ENCODE measurements around the gene RNF217. TPM values are rescaled to one million over a fixed set of nuclear protein-coding genes. Genes with fewer than 3 reads are reported as not detected.

Gene RNF217
- total and polyA plus RNA-seq, 10 of the 15 experiments (the other 5 are each of a cell fraction or from before 2014, with no cell fraction given), result under 0.01 to 11.7 (median 0.04) TPM; not detected in 3

DNA sequence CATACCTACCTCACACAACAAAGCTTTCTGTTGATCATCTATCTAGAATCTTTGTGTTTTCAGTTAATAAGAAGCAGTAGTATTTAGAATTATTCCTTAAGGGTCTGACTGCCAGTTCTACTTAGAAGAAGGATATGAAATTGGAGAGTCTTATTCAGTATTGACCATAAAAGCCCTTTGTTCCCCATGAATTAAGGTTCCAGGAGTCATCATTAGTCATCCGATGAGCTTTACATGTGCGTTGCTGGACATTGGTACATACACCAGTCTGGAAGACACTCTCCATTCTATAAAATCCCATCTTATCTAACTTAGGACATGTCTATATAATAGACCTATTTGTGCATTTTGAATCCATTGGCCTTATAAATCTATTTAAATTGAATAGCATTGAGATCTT is 34.4 kb upstream of the RNF217 start:
- no peak for TF ChIP-seq RAD21 (IDR thresholded peaks at IDR 0.05; ENCODE audit: insufficient read depth, low read depth, low read length)
- TF ChIP-seq NFIC (IDR thresholded peaks at IDR 0.05; ENCODE audit: low read depth, low read length), result no peak
- TF ChIP-seq POLR2A (IDR thresholded peaks at IDR 0.05; ENCODE audit: low read depth, low read length), result no peak
- no peak for TF ChIP-seq POLR2AphosphoS2 (IDR thresholded peaks at IDR 0.05; ENCODE audit: low read depth, low read length)
- no peak for TF ChIP-seq POU2F2 (IDR thresholded peaks at IDR 0.05; ENCODE audit: borderline replicate concordance, low read depth, low read length)
- Histone ChIP-seq H3K36me3 (ENCODE audit: control insufficient read depth in 2 of 2, insufficient read depth in 2 of 2, low read length in 1 of 2) (no peaks in the 10 kb centered on the region), H3K4me2 (ENCODE audit: control insufficient read depth, insufficient read depth) (no peak overlapping the region), H3K4me3 (no peak overlapping the region), H3K9me3 (replicated peaks; ENCODE audit: control insufficient read depth, insufficient read depth, low read length) (no peaks in the 10 kb centered on the region), H3K9ac (ENCODE audit: control insufficient read depth, insufficient read depth, low read length) (no peak overlapping the region), H3K4me1 (ENCODE audit: control insufficient read depth, insufficient read depth, low read length) (no peaks in the 10 kb centered on the region), H3K27ac (ENCODE audit: control insufficient read depth, insufficient read depth) (no peak overlapping the region), H2AFZ (ENCODE audit: control insufficient read depth, low read depth, low read length) (no peak overlapping the region), H3K79me2 (ENCODE audit: control insufficient read depth, insufficient read depth, low read length) (no peaks in the 10 kb centered on the region), H4K20me1 (ENCODE audit: control insufficient read depth, insufficient read depth) (no peaks in the 10 kb centered on the region), H3K27me3 (replicated peaks in 1 of 2; ENCODE audit: control insufficient read depth in 2 of 2, insufficient read depth in 2 of 2, low read length in 1 of 2) (no peaks in the 10 kb centered on the region)
- SMC1A ChIA-PET (ENCODE audit: uncharacterized antibody, unreplicated experiment), result interaction anchor here (0.7 kb wide), 1 partner anchor 50 kb away, joined by 3 read pairs; no protein-coding TSS in a partner anchor
- intact Hi-C loops (cut with micrococcal nuclease; ENCODE audit: unreplicated experiment) (no loop called here), in situ Hi-C loops (cut with MboI) (no loop called here)
- RAD21 ChIA-PET (ENCODE audit: unreplicated experiment), result no interaction called here
- no peak for DNase-seq (ENCODE audit: low read depth, low spot score)
- BruUV-seq (replicated peaks), result no TSS peak
- POLR2A ChIA-PET, result no interaction called here
- no peak for FAIRE-seq
- 33% methylated on average over 2 of the region's 2 CpGs for WGBS (ENCODE audit: insufficient coverage, insufficient replicate concordance, low lambda C conversion rate, missing lambda C conversion rate)
- CTCF ChIA-PET, result interaction anchor here (1.3 kb wide), 1 partner anchor 16 kb away, joined by 3 read pairs; no protein-coding TSS in a partner anchor
- no peak for ATAC-seq

- H3K4me3 ChIP-seq, result no peak overlapping the region
- SMC1A ChIA-PET (ENCODE audit: uncharacterized antibody, unreplicated experiment), result interaction anchor here (2.0 kb wide), 1 partner anchor 16 kb away, joined by 6 read pairs; no protein-coding TSS in a partner anchor
- H3K79me2 ChIP-seq (ENCODE audit: control insufficient read depth, insufficient read depth, low read length), result no peaks in the 10 kb centered on the region
- CTCF ChIA-PET, result no interaction called here
- H3K9ac ChIP-seq (ENCODE audit: control insufficient read depth, insufficient read depth, low read length), result no peak overlapping the region
- no peak overlapping the region for H3K27ac ChIP-seq (ENCODE audit: control insufficient read depth, insufficient read depth)
- ATAC-seq (no peak), FAIRE-seq (no peak), DNase-seq (ENCODE audit: low read depth, low spot score) (no peak)
- intact Hi-C loops (cut with micrococcal nuclease; ENCODE audit: unreplicated experiment) (no loop called here), in situ Hi-C loops (cut with MboI) (no loop called here)
- H3K9me3 ChIP-seq (replicated peaks; ENCODE audit: control insufficient read depth, insufficient read depth, low read length), result no peaks in the 10 kb centered on the region
- H2AFZ ChIP-seq (ENCODE audit: control insufficient read depth, low read depth, low read length), result no peak overlapping the region
- no peaks in the 10 kb centered on the region for H3K4me1 ChIP-seq (ENCODE audit: control insufficient read depth, insufficient read depth, low read length)
- H3K27me3 ChIP-seq (replicated peaks in 1 of 2; ENCODE audit: control insufficient read depth in 2 of 2, insufficient read depth in 2 of 2, low read length in 1 of 2), result no peaks in the 10 kb centered on the region
- WGBS (ENCODE audit: insufficient coverage, insufficient replicate concordance, low lambda C conversion rate, missing lambda C conversion rate), result 9% methylated on average over 4 of the region's 4 CpGs
- no TSS peak for BruUV-seq (replicated peaks)
- POLR2A ChIA-PET, result no interaction called here
- H3K4me2 ChIP-seq (ENCODE audit: control insufficient read depth, insufficient read depth), result no peak overlapping the region
- no peaks in the 10 kb centered on the region for H3K36me3 ChIP-seq (ENCODE audit: control insufficient read depth in 2 of 2, insufficient read depth in 2 of 2, low read length in 1 of 2)
- RAD21 ChIA-PET (ENCODE audit: unreplicated experiment), result no interaction called here
- no peaks in the 10 kb centered on the region for H4K20me1 ChIP-seq (ENCODE audit: control insufficient read depth, insufficient read depth)
- TF ChIP-seq TBL1XR1 (IDR thresholded peaks at IDR 0.05; ENCODE audit: low read depth, low read length), result no peak
- TF ChIP-seq SREBF1 (IDR thresholded peaks at IDR 0.05; ENCODE audit: low read length), result no peak
- TF ChIP-seq RBBP5 (conservative IDR thresholded peaks at IDR 0.05), result no peak
- no peak for TF ChIP-seq CEBPZ (IDR thresholded peaks at IDR 0.05; ENCODE audit: low read depth, low read length)
- TF ChIP-seq IRF4 (IDR thresholded peaks at IDR 0.05; ENCODE audit: low read depth, low read length), result no peak
- TF ChIP-seq ZNF217 (IDR thresholded peaks at IDR 0.05), result no peak
- no peak for TF ChIP-seq DPF2 (IDR thresholded peaks at IDR 0.05)
- no peak for TF ChIP-seq ETV6 (conservative IDR thresholded peaks at IDR 0.05 in 1 of 2, IDR thresholded peaks at IDR 0.05 in 1 of 2; ENCODE audit: borderline replicate concordance in 1 of 2, low read depth in 1 of 2)
- no peak for TF ChIP-seq NR2F1 (conservative IDR thresholded peaks at IDR 0.05)
- no peak for TF ChIP-seq SMAD5 (IDR thresholded peaks at IDR 0.05; ENCODE audit: low read depth)
Observed at GRCh38 chr6:124928851-124929250, 33.4 kb upstream of the RNF217 start.
